MM.1S (cell line): ENCODE data around the gene BHMT.
"Not testable (repeated sequence)": the region's sequence is repeated elsewhere in the genome, so short reads cannot be mapped to it uniquely, and the experiment has no call there.

Experiments
- DNase-seq: peaks from one replicate; pipeline ENCODE4 v3.0.0-alpha.2; 2015
- H2AFZ ChIP-seq: fragments of 300-600 bp; sonication (generic); 2 replicates; pipeline ENCODE4 v1.6.0; 2016; ENCODE audit warnings: antibody characterized with exemption, low read length
- H3F3A ChIP-seq: fragments of 300-600 bp; sonication (generic); 2 replicates; pipeline ENCODE4 v1.6.1; 2016; ENCODE audit warnings: mild to moderate bottlenecking, antibody characterized with exemption, low read length, moderate library complexity, mixed read lengths; ENCODE audit not compliant: insufficient read depth
- H3K27ac ChIP-seq: fragments of 300-600 bp; sonication (generic); 2 replicates; pipeline ENCODE4 v1.5.1; 2016; ENCODE audit warnings: mild to moderate bottlenecking, low read length
- H3K27me3 ChIP-seq: fragments of 300-600 bp; sonication (generic); replicated peaks from 2 replicates; pipeline ENCODE4 v1.6.0; 2016; ENCODE audit warnings: low read length; ENCODE audit not compliant: insufficient read depth
- H3K36me3 ChIP-seq: fragments of 300-600 bp; sonication (generic); replicated peaks from 2 replicates; pipeline ENCODE4 v1.6.1; 2016; ENCODE audit warnings: mild to moderate bottlenecking, low read length, mixed read lengths; ENCODE audit not compliant: insufficient read depth
- H3K4me1 ChIP-seq: fragments of 300-600 bp; sonication (generic); 2 replicates; pipeline ENCODE4 v1.6.1; 2016; ENCODE audit warnings: low read length, mixed read lengths
- H3K4me2 ChIP-seq: fragments of 300-600 bp; sonication (generic); 2 replicates; pipeline ENCODE4 v1.6.0; 2016; ENCODE audit warnings: low read depth, low read length
- H3K4me3 ChIP-seq: fragments of 300-600 bp; sonication (generic); 2 replicates; pipeline ENCODE4 v1.5.1; 2016; ENCODE audit warnings: low read length, mixed read lengths
- H3K79me2 ChIP-seq: fragments of 300-600 bp; sonication (generic); 2 replicates; pipeline ENCODE4 v1.6.1; 2016; ENCODE audit warnings: mixed run types, low read length, mixed read lengths
- H3K9ac ChIP-seq: fragments of 300-600 bp; sonication (generic); 2 replicates; pipeline ENCODE4 v1.6.1; 2016; ENCODE audit warnings: low read length, mixed read lengths
- H3K9me2 ChIP-seq: fragments of 300-600 bp; sonication (generic); replicated peaks from 2 replicates; pipeline ENCODE4 v1.6.1; 2016; ENCODE audit warnings: mild to moderate bottlenecking, low read length, mixed read lengths; ENCODE audit not compliant: insufficient read depth
- H3K9me3 ChIP-seq: fragments of 300-600 bp; sonication (generic); replicated peaks from 2 replicates; pipeline ENCODE4 v1.6.1; 2016; ENCODE audit warnings: mild to moderate bottlenecking, low read length, mixed read lengths; ENCODE audit not compliant: insufficient read depth
- H4K20me1 ChIP-seq: fragments of 300-600 bp; sonication (generic); 2 replicates; pipeline ENCODE4 v1.6.1; 2016; ENCODE audit warnings: mild to moderate bottlenecking, low read length, moderate library complexity, mixed read lengths; ENCODE audit not compliant: insufficient read depth
- CTCF ChIP-seq: fragments of 300-600 bp; sonication (generic); IDR thresholded peaks from 2 replicates; pipeline ENCODE4 v1.5.1; 2016; ENCODE audit warnings: antibody characterized with exemption, low read length, mixed read lengths
- EZH2 ChIP-seq: fragments of 300-600 bp; sonication (generic); optimal IDR thresholded peaks from 2 replicates; pipeline ENCODE3; 2017; ENCODE audit warnings: low read depth, mild to moderate bottlenecking, antibody characterized with exemption, low read length, mixed read lengths
- EZH2phosphoT487 ChIP-seq: fragments of 300-600 bp; sonication (generic); IDR thresholded peaks from 2 replicates; pipeline ENCODE4 v1.6.1; 2018; ENCODE audit warnings: antibody characterized with exemption, low read length

BHMT gene

GRCh38 chr5:79172269-79172668, 60.7 kb downstream of the BHMT start:
- H3F3A ChIP-seq: no peaks in the 10 kb centered on the region
- H4K20me1 ChIP-seq: no peaks in the 10 kb centered on the region
- no peak overlapping the region for H2AFZ ChIP-seq
- no peaks in the 10 kb centered on the region for H3K27me3 ChIP-seq
- no peaks in the 10 kb centered on the region for H3K36me3 ChIP-seq
- no peaks in the 10 kb centered on the region for H3K79me2 ChIP-seq
- H3K4me1 ChIP-seq: no peaks in the 10 kb centered on the region
- no peak overlapping the region for H3K4me3 ChIP-seq
- no peak for DNase-seq
- no peaks in the 10 kb centered on the region for H3K9me3 ChIP-seq
- H3K4me2 ChIP-seq: no peak overlapping the region
- H3K27ac ChIP-seq: no peak overlapping the region
- no peak overlapping the region for H3K9ac ChIP-seq
- TF ChIP-seq CTCF (no peak), EZH2 (no peak), EZH2phosphoT487 (no peak)
- H3K9me2 ChIP-seq: no peaks in the 10 kb centered on the region

GRCh38 chr5:79173626-79174025, 62.0 kb downstream of the BHMT start:
- TF ChIP-seq EZH2phosphoT487 (no peak), CTCF (no peak), EZH2 (no peak)
- no peak for DNase-seq
- Histone ChIP-seq H3K36me3 (no peaks in the 10 kb centered on the region), H3K9me3 (no peaks in the 10 kb centered on the region), H3K4me2 (no peak overlapping the region), H3F3A (no peaks in the 10 kb centered on the region), H3K27me3 (no peaks in the 10 kb centered on the region), H4K20me1 (no peaks in the 10 kb centered on the region), H3K9me2 (no peaks in the 10 kb centered on the region), H2AFZ (no peak overlapping the region), H3K4me1 (no peaks in the 10 kb centered on the region), H3K27ac (no peak overlapping the region), H3K79me2 (no peaks in the 10 kb centered on the region), H3K4me3 (no peak overlapping the region), H3K9ac (no peak overlapping the region)

- not testable (repeated sequence) for H3F3A ChIP-seq, H3K27ac ChIP-seq, H3K4me1 ChIP-seq, H3K27me3 ChIP-seq, H3K9ac ChIP-seq, DNase-seq, H3K4me3 ChIP-seq, H3K36me3 ChIP-seq, H2AFZ ChIP-seq, H3K79me2 ChIP-seq, H3K9me2 ChIP-seq, H3K4me2 ChIP-seq, H4K20me1 ChIP-seq, H3K9me3 ChIP-seq
Measured at GRCh38 chr5:79180449-79180848, 68.8 kb downstream of the BHMT start.

- H3K27ac ChIP-seq: no peak overlapping the region
- no peaks in the 10 kb centered on the region for H3K9me2 ChIP-seq
- no peak overlapping the region for H3K9ac ChIP-seq
- no peak overlapping the region for H3K4me3 ChIP-seq
- no peaks in the 10 kb centered on the region for H3F3A ChIP-seq
- TF ChIP-seq EZH2: no peak
- no peak for TF ChIP-seq EZH2phosphoT487
- no peak for TF ChIP-seq CTCF
- H3K9me3 ChIP-seq: no peaks in the 10 kb centered on the region
- no peaks in the 10 kb centered on the region for H3K4me1 ChIP-seq
- H3K36me3 ChIP-seq: no peaks in the 10 kb centered on the region
- no peak for DNase-seq
- no peak overlapping the region for H2AFZ ChIP-seq
- no peaks in the 10 kb centered on the region for H4K20me1 ChIP-seq
- no peaks in the 10 kb centered on the region for H3K27me3 ChIP-seq
- H3K79me2 ChIP-seq: no peaks in the 10 kb centered on the region
- H3K4me2 ChIP-seq: no peak overlapping the region
Measured at GRCh38 chr5:79181419-79182022, 69.9 kb downstream of the BHMT start.
